Naive thymus-derived CD8-positive, alpha-beta T cell (primary cell): ENCODE results near the gene ANKRD13D. TPM values are rescaled to one million over a fixed set of nuclear protein-coding genes. Genes with fewer than 3 reads are reported as not detected.

ENCODE experiments used
- ATAC-seq, 2 donors: fragments of 150-1000 bp; cut with Tn5 transposase in 1 of 2; sonication (Bioruptor Pico), chemical (Tn5 transposase) in 1 of 2; 1 replicate in 1 of 2; 2 replicates in 1 of 2; pipeline ENCODE4 v1.10.0; 2021; ENCODE audit warnings: mild to moderate bottlenecking in 2 of 2, moderate library complexity in 2 of 2
- POLR2A ChIA-PET: fragments of 350-600 bp; sonication (Branson Sonifier 250); formaldehyde crosslinking; loops from one replicate; lab custom pipeline; 2021; ENCODE audit warnings: antibody characterized with exemption; lab: Charles Lee
- DNase-seq, 10 donors: peaks; one replicate each; pipeline versions ENCODE4 v3.0.0 to v3.0.0-alpha.2; 2020 to 2022
- H3K27ac Mint-ChIP-seq, 10 donors: one replicate each; pipeline ENCODE4 v1.8.0; 2020 to 2022; ENCODE audit warnings: mild to moderate bottlenecking in 10 of 10, mixed read lengths in 10 of 10, moderate library complexity in 4 of 10, inconsistent platforms in 1 of 10
- H3K27me3 Mint-ChIP-seq, 5 donors: one replicate each; pipeline ENCODE4 v1.8.0; 2021 to 2022; ENCODE audit warnings: mixed read lengths in 5 of 5
- H3K36me3 Mint-ChIP-seq, 3 donors: one replicate each; pipeline ENCODE4 v1.8.0; 2020 to 2022; ENCODE audit warnings: mixed read lengths in 3 of 3, mild to moderate bottlenecking in 2 of 3, inconsistent platforms in 1 of 3
- H3K4me1 Mint-ChIP-seq, 4 donors: one replicate each; pipeline ENCODE4 v1.8.0; 2021 to 2022; ENCODE audit warnings: mixed read lengths in 4 of 4
- H3K4me3 Mint-ChIP-seq, 10 donors: one replicate each; pipeline ENCODE4 v1.8.0; 2020 to 2022; ENCODE audit warnings: mild to moderate bottlenecking in 10 of 10, mixed read lengths in 10 of 10, moderate library complexity in 6 of 10, inconsistent platforms in 1 of 10
- H3K9me3 Mint-ChIP-seq, 9 donors: one replicate each; pipeline ENCODE4 v1.8.0; 2020 to 2022; ENCODE audit warnings: mixed read lengths in 9 of 9, mild to moderate bottlenecking in 3 of 9, inconsistent platforms in 1 of 9, moderate library complexity in 1 of 9
- polyA plus RNA-seq, 3 donors: library from polyadenylated mRNA; unstranded; fragments of 300-500 nt; fragmentation: Illumina TruSeq; gene quantifications; one replicate each; pipeline ENCODE4 v1.2.3, GENCODE V29; 2021
- total RNA-seq, 8 experiments: library from RNA in 2 of 8; stranded (reverse) in 2 of 8; gene quantifications; one replicate each; pipeline ENCODE4 v1.2.3 and lab custom pipeline; 2021 to 2026

The ANKRD13D gene
- total and polyA plus RNA-seq, 5 experiments from 2014 or later, result 6.0 to 206 (median 18.3) TPM

- H3K27me3 Mint-ChIP-seq, result no peaks in the 10 kb centered on the region
- POLR2A ChIA-PET, result interaction anchor here (0.6 to 49.2 kb wide), 6 partner anchors 5 to 155 kb away, joined by 3 to 2293 read pairs (median 4); partner anchors contain the start of genes ANKRD13D, GRK2, POLD4 and PTPRCAP
- H3K27ac Mint-ChIP-seq, result peak overlapping the region in 7 of 10 donors; percentile 53 to 85 (median 78)
- peak overlapping the region in 2 of 10 donors; percentile 30 to 45 for H3K4me3 Mint-ChIP-seq
- H3K9me3 Mint-ChIP-seq, result no peaks in the 10 kb centered on the region
- peaks cover 22 to 75% (median 62%) of the 10 kb centered on the region in 4 donors for H3K4me1 Mint-ChIP-seq
- DNase-seq (peak in 2 of 10 donors; percentile 3 to 47), ATAC-seq (no peak)
- peaks cover 0 to 70% (median 12%) of the 10 kb centered on the region in 3 donors for H3K36me3 Mint-ChIP-seq
Measured at GRCh38 chr11:67282876-67283371, 6.2 kb upstream of the ANKRD13D start.

- ATAC-seq, result no peak
- Mint-ChIP-seq H3K9me3 (no peaks in the 10 kb centered on the region), H3K4me3 (no peak overlapping the region), H3K4me1 (peaks cover 24 to 73% (median 61%) of the 10 kb centered on the region in 4 donors), H3K27me3 (no peaks in the 10 kb centered on the region), H3K36me3 (peaks cover 0 to 70% (median 12%) of the 10 kb centered on the region in 3 donors), H3K27ac (peak overlapping the region in 8 of 10 donors; percentile 7 to 86 (median 73))
- DNase-seq, result peak in 1 of 10 donors; percentile 2
- POLR2A ChIA-PET, result interaction anchor here (0.6 to 49.2 kb wide), 5 partner anchors 5 to 115 kb away, joined by 4 to 2293 read pairs (median 4); partner anchors contain the start of genes ANKRD13D, GRK2, POLD4 and SSH3
Measured at GRCh38 chr11:67283481-67283963, 5.6 kb upstream of the ANKRD13D start.

- no peaks in the 10 kb centered on the region for H3K27me3 Mint-ChIP-seq
- peak overlapping the region in 7 of 10 donors; percentile 71 to 100 (median 77) for H3K27ac Mint-ChIP-seq
- POLR2A ChIA-PET, result interaction anchor here (35.0 to 49.2 kb wide), 2 partner anchors 7 to 14 kb away, joined by 2293 read pairs; partner anchors contain the start of genes ANKRD13D, GRK2 and SSH3
- peak overlapping the region in 4 of 10 donors; percentile 4 to 49 (median 28) for H3K4me3 Mint-ChIP-seq
- H3K36me3 Mint-ChIP-seq, result peaks cover 0 to 56% (median 9%) of the 10 kb centered on the region in 3 donors
- DNase-seq (peak in 2 of 10 donors; percentile 33 to 69), ATAC-seq (no peak)
- H3K9me3 Mint-ChIP-seq, result no peaks in the 10 kb centered on the region
- H3K4me1 Mint-ChIP-seq, result peaks cover 20 to 62% (median 51%) of the 10 kb centered on the region in 4 donors
Measured at GRCh38 chr11:67284811-67285540, 4.1 kb upstream of the ANKRD13D start.

GRCh38 chr11:67285541-67286498, 3.3 kb upstream of the ANKRD13D start:
- POLR2A ChIA-PET, result interaction anchor here (0.7 to 49.2 kb wide), 5 partner anchors 7 to 670 kb away, joined by 3 to 2293 read pairs (median 4); partner anchors contain the start of genes ANKRD13D, GRK2 and SSH3

GRCh38 chr11:67286621-67287333, 2.3 kb upstream of the ANKRD13D start:
- peak in 2 of 10 donors; percentile 5 to 46 for DNase-seq

More at GRCh38 chr11:67285541-67286498, 3.3 kb upstream of the ANKRD13D start:
- Mint-ChIP-seq H3K9me3 (no peaks in the 10 kb centered on the region), H3K4me1 (peaks cover 18 to 63% (median 53%) of the 10 kb centered on the region in 4 donors), H3K36me3 (peaks cover 0 to 54% (median 6%) of the 10 kb centered on the region in 3 donors), H3K4me3 (peak overlapping the region in 8 of 10 donors; percentile 28 to 90 (median 84)), H3K27me3 (no peaks in the 10 kb centered on the region), H3K27ac (peak overlapping the region; percentile 97 to 100 (median 98))
- peak in 1 of 2 donors; percentile 10 for ATAC-seq
- DNase-seq, result peak in 6 of 10 donors; percentile 46 to 76 (median 52)

GRCh38 chr11:67287355-67288197, 1.5 kb upstream of the ANKRD13D start:
- DNase-seq (peak in 4 of 10 donors; percentile 11 to 58 (median 46)), ATAC-seq (peak; percentile 9 to 11)
- Mint-ChIP-seq H3K27ac (peak overlapping the region; percentile 97 to 100 (median 98)), H3K27me3 (no peaks in the 10 kb centered on the region), H3K9me3 (no peaks in the 10 kb centered on the region), H3K4me3 (peak overlapping the region; percentile 78 to 90 (median 88)), H3K4me1 (peaks cover 17 to 73% (median 57%) of the 10 kb centered on the region in 4 donors), H3K36me3 (peaks cover 0 to 58% (median 4%) of the 10 kb centered on the region in 3 donors)
- POLR2A ChIA-PET, result interaction anchor here (0.6 to 49.2 kb wide), 19 partner anchors 9 to 197 kb away, joined by 3 to 2293 read pairs (median 7); partner anchors contain the start of genes AIP, ANKRD13D, CLCF1 and GRK2

More at GRCh38 chr11:67286621-67287333, 2.3 kb upstream of the ANKRD13D start:
- POLR2A ChIA-PET, result interaction anchor here (0.7 to 49.2 kb wide), 10 partner anchors 8 to 671 kb away, joined by 3 to 2293 read pairs (median 6); partner anchors contain the start of genes ANKRD13D, GRK2, POLD4 and SSH3
- no peaks in the 10 kb centered on the region for H3K27me3 Mint-ChIP-seq
- no peak for ATAC-seq
- H3K27ac Mint-ChIP-seq, result peak overlapping the region; percentile 97 to 100 (median 98)
- H3K36me3 Mint-ChIP-seq, result peaks cover 0 to 60% (median 6%) of the 10 kb centered on the region in 3 donors
- peaks cover 21 to 72% (median 57%) of the 10 kb centered on the region in 4 donors for H3K4me1 Mint-ChIP-seq
- no peaks in the 10 kb centered on the region for H3K9me3 Mint-ChIP-seq
- peak overlapping the region; percentile 78 to 90 (median 88) for H3K4me3 Mint-ChIP-seq

GRCh38 chr11:67288198-67288451, 978 bp upstream of the ANKRD13D start:
- no peak for DNase-seq
- peaks cover 22 to 74% (median 59%) of the 10 kb centered on the region in 4 donors for H3K4me1 Mint-ChIP-seq
- no peaks in the 10 kb centered on the region for H3K9me3 Mint-ChIP-seq
- H3K27me3 Mint-ChIP-seq, result no peaks in the 10 kb centered on the region
- H3K4me3 Mint-ChIP-seq, result peak overlapping the region; percentile 78 to 90 (median 88)
- ATAC-seq, result peak in 1 of 2 donors; percentile 24
- peak overlapping the region; percentile 97 to 100 (median 98) for H3K27ac Mint-ChIP-seq
- peaks cover 0 to 58% (median 7%) of the 10 kb centered on the region in 3 donors for H3K36me3 Mint-ChIP-seq
- POLR2A ChIA-PET, result interaction anchor here (0.6 to 49.2 kb wide), 19 partner anchors 10 to 197 kb away, joined by 3 to 2293 read pairs (median 7); partner anchors contain the start of genes AIP, ANKRD13D, CLCF1 and GRK2

- Mint-ChIP-seq H3K4me3 (peak overlapping the region; percentile 78 to 90 (median 88)), H3K9me3 (no peaks in the 10 kb centered on the region), H3K27me3 (no peaks in the 10 kb centered on the region), H3K36me3 (peaks cover 0 to 54% (median 8%) of the 10 kb centered on the region in 3 donors), H3K4me1 (peaks cover 24 to 76% (median 62%) of the 10 kb centered on the region in 4 donors), H3K27ac (peak overlapping the region; percentile 97 to 100 (median 98))
- ATAC-seq (peak; percentile 67 to 71), DNase-seq (peak; percentile 85 to 95 (median 94))
- POLR2A ChIA-PET, result interaction anchor here (0.6 to 49.2 kb wide), 19 partner anchors 10 to 196 kb away, joined by 3 to 2293 read pairs (median 7); partner anchors contain the start of genes AIP, ANKRD13D, CLCF1 and GRK2
Measured at GRCh38 chr11:67288452-67289225, 464 bp upstream of the ANKRD13D start.
